ENCODE data around the gene EDARADD. TPM values are rescaled to one million over a fixed set of nuclear protein-coding genes. Genes with fewer than 3 reads are reported as not detected.

The EDARADD gene
- total and polyA plus RNA-seq, 3 experiments from 2014 or later: 16.2 to 24.6 (median 23.3) TPM

GRCh38 chr1:236377832-236378535, 16.1 kb upstream of the EDARADD start:
- ChIA-PET CTCF (no interaction called here), POLR2A (no interaction called here)
- no peak overlapping the region for H3K4me3 ChIP-seq (ENCODE audit: low read length)
- H3K36me3 Mint-ChIP-seq: peaks cover 0 to 26% (median 3%) of the 10 kb centered on the region in 3 donors
- H3K4me1 Mint-ChIP-seq: peaks cover 0 to 13% (median 8%) of the 10 kb centered on the region in 3 donors
- no peak for DNase-seq
- H3K36me3 ChIP-seq (ENCODE audit: insufficient read depth, low read length): no peaks in the 10 kb centered on the region
- H3K4me3 Mint-ChIP-seq: no peak overlapping the region
- no peaks in the 10 kb centered on the region for H3K4me1 ChIP-seq (ENCODE audit: insufficient read depth, low read length)
- H3K9me3 ChIP-seq (ENCODE audit: low read length): no peaks in the 10 kb centered on the region
- no peak overlapping the region for H3K27ac ChIP-seq (ENCODE audit: low read depth, low read length)
- peak overlapping the region in 1 of 8 donors; percentile 29 for H3K27ac Mint-ChIP-seq
- no peaks in the 10 kb centered on the region for H3K27me3 ChIP-seq (ENCODE audit: insufficient read depth, low read length, poor library complexity, severe bottlenecking)
- peaks cover 3 to 20% of the 10 kb centered on the region in 2 donors for H3K27me3 Mint-ChIP-seq
- peaks cover 4 to 13% (median 13%) of the 10 kb centered on the region in 5 donors for H3K9me3 Mint-ChIP-seq

DNA sequence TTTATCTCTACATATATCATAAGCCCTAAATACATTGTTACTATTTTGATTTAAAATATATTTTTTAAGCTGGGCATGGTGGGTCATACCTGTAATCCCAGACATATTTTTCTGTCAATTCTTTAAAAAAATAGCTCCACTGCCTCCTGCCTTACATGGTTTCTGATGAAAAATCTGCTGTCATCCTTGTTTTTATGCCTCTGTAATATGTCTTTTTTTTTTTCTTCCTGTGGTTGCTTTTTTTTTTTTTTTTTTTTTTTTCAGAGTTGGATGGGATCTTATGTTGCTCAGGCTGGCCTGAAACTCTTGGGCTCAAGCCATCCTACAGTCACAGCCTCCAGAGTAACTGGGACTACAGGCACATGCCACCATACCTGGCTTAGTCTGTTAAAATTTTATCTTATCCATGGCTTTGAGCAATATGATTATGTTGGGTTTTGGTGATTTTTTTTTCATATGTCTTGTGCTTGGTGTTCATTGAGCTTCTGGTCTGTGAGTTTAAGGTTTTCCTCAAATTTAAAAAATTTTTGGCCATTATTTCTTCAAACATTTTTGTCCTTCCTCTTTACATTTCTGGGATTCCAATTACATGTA, 12.4 kb upstream of the EDARADD start:
- Mint-ChIP-seq H3K27ac (no peak overlapping the region), H3K4me1 (peaks cover 0 to 4% (median 3%) of the 10 kb centered on the region in 3 donors), H3K9me3 (peaks cover 6 to 13% (median 13%) of the 10 kb centered on the region in 5 donors), H3K27me3 (peaks cover 3 to 4% of the 10 kb centered on the region in 2 donors), H3K4me3 (no peak overlapping the region), H3K36me3 (peaks cover 0 to 26% (median 3%) of the 10 kb centered on the region in 3 donors)
- Histone ChIP-seq H3K27ac (ENCODE audit: low read depth, low read length) (no peak overlapping the region), H3K4me1 (ENCODE audit: insufficient read depth, low read length) (no peaks in the 10 kb centered on the region), H3K27me3 (ENCODE audit: insufficient read depth, low read length, poor library complexity, severe bottlenecking) (no peaks in the 10 kb centered on the region), H3K36me3 (ENCODE audit: insufficient read depth, low read length) (no peaks in the 10 kb centered on the region), H3K4me3 (ENCODE audit: low read length) (no peak overlapping the region), H3K9me3 (ENCODE audit: low read length) (no peaks in the 10 kb centered on the region)
- DNase-seq: no peak
- ChIA-PET POLR2A (no interaction called here), CTCF (interaction anchor here (0.6 to 1.0 kb wide), 2 partner anchors 16 to 55 kb away, joined by 3 read pairs; no protein-coding TSS in a partner anchor)

DNA sequence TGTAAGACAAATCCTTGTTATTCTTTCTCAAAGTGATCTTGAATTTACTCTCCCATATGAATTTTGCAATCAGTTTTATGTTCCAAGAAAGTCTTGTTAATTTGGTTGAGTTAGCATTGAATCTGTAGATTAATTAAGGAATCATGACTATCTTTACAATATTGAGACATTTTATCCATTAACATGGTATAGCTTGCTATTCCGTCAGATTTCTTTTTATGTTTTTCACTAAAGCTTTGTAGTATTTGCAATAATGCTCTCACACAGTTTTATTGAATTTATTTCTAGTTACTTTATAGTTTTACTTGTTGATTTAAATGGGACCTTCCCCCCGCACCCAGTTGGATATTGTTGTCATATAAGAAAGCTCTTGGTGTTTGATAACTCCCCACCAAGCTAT, 5.8 kb upstream of the EDARADD start:
- no peak overlapping the region for H3K4me3 ChIP-seq (ENCODE audit: low read length)
- H3K4me3 Mint-ChIP-seq: no peak overlapping the region
- no peaks in the 10 kb centered on the region for H3K27me3 ChIP-seq (ENCODE audit: insufficient read depth, low read length, poor library complexity, severe bottlenecking)
- ChIA-PET CTCF (no interaction called here), POLR2A (no interaction called here)
- H3K9me3 ChIP-seq (ENCODE audit: low read length): no peaks in the 10 kb centered on the region
- no peaks in the 10 kb centered on the region for H3K4me1 ChIP-seq (ENCODE audit: insufficient read depth, low read length)
- H3K9me3 Mint-ChIP-seq: peaks cover 0 to 1% (median 0%) of the 10 kb centered on the region in 5 donors
- peaks cover 4 to 34% of the 10 kb centered on the region in 2 donors for H3K27me3 Mint-ChIP-seq
- H3K36me3 Mint-ChIP-seq: no peaks in the 10 kb centered on the region
- H3K4me1 Mint-ChIP-seq: peaks cover 0 to 4% (median 0%) of the 10 kb centered on the region in 3 donors
- no peak overlapping the region for H3K27ac ChIP-seq (ENCODE audit: low read depth, low read length)
- H3K36me3 ChIP-seq (ENCODE audit: insufficient read depth, low read length): no peaks in the 10 kb centered on the region
- H3K27ac Mint-ChIP-seq: no peak overlapping the region
- no peak for DNase-seq

DNA sequence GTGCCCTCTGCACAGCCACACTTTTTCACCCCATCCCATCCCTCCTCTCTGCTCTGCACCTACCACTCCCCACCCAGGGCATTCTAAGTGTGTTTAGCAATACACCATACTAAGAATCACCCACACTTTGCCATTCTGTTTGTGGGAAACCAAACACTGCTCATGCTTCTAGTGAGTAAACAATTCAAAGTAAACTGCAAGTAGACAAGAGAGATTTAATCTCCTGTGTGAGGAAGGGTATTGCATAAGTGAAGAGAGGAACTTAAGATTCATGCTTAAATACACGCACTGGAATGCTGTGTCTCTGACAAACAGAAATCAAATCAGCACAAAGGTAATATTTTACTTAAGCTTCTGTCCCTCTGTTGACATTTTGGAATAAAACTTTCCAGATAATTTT, 4.8 kb upstream of the EDARADD start:
- Mint-ChIP-seq H3K4me1 (peaks cover 7 to 12% (median 8%) of the 10 kb centered on the region in 3 donors), H3K27ac (no peak overlapping the region), H3K27me3 (peaks cover 4 to 38% of the 10 kb centered on the region in 2 donors), H3K9me3 (no peaks in the 10 kb centered on the region), H3K4me3 (no peak overlapping the region), H3K36me3 (no peaks in the 10 kb centered on the region)
- Histone ChIP-seq H3K27ac (ENCODE audit: low read depth, low read length) (no peak overlapping the region), H3K9me3 (ENCODE audit: low read length) (no peaks in the 10 kb centered on the region), H3K36me3 (ENCODE audit: insufficient read depth, low read length) (no peaks in the 10 kb centered on the region), H3K27me3 (ENCODE audit: insufficient read depth, low read length, poor library complexity, severe bottlenecking) (no peaks in the 10 kb centered on the region), H3K4me1 (ENCODE audit: insufficient read depth, low read length) (peaks cover 2% of the 10 kb centered on the region), H3K4me3 (ENCODE audit: low read length) (no peak overlapping the region)
- POLR2A ChIA-PET: no interaction called here
- DNase-seq: no peak
- CTCF ChIA-PET: no interaction called here

- Mint-ChIP-seq H3K4me3 (no peak overlapping the region), H3K9me3 (no peaks in the 10 kb centered on the region), H3K27me3 (peaks cover 4 to 38% of the 10 kb centered on the region in 2 donors), H3K27ac (peak overlapping the region in 1 of 8 donors; percentile 59), H3K4me1 (peaks cover 14 to 21% (median 18%) of the 10 kb centered on the region in 3 donors), H3K36me3 (peaks cover 0 to 5% (median 0%) of the 10 kb centered on the region in 3 donors)
- Histone ChIP-seq H3K36me3 (ENCODE audit: insufficient read depth, low read length) (no peaks in the 10 kb centered on the region), H3K4me3 (ENCODE audit: low read length) (no peak overlapping the region), H3K27ac (ENCODE audit: low read depth, low read length) (no peak overlapping the region), H3K9me3 (ENCODE audit: low read length) (no peaks in the 10 kb centered on the region), H3K4me1 (ENCODE audit: insufficient read depth, low read length) (peaks cover 7% of the 10 kb centered on the region), H3K27me3 (ENCODE audit: insufficient read depth, low read length, poor library complexity, severe bottlenecking) (no peaks in the 10 kb centered on the region)
- POLR2A ChIA-PET: no interaction called here
- DNase-seq: no peak
- CTCF ChIA-PET: no interaction called here
These were observed 3.1 kb upstream of the EDARADD start for GRCh38 chr1:236391008-236391407.

- H3K9me3 ChIP-seq (ENCODE audit: low read length): no peaks in the 10 kb centered on the region
- no peaks in the 10 kb centered on the region for H3K9me3 Mint-ChIP-seq
- H3K36me3 Mint-ChIP-seq: peaks cover 0 to 6% (median 0%) of the 10 kb centered on the region in 3 donors
- H3K27ac Mint-ChIP-seq: no peak overlapping the region
- H3K36me3 ChIP-seq (ENCODE audit: insufficient read depth, low read length): no peaks in the 10 kb centered on the region
- no peaks in the 10 kb centered on the region for H3K27me3 ChIP-seq (ENCODE audit: insufficient read depth, low read length, poor library complexity, severe bottlenecking)
- no peak for DNase-seq
- CTCF ChIA-PET: no interaction called here
- no peak overlapping the region for H3K4me3 Mint-ChIP-seq
- H3K4me3 ChIP-seq (ENCODE audit: low read length): no peak overlapping the region
- peaks cover 17% of the 10 kb centered on the region for H3K4me1 ChIP-seq (ENCODE audit: insufficient read depth, low read length)
- POLR2A ChIA-PET: no interaction called here
- no peak overlapping the region for H3K27ac ChIP-seq (ENCODE audit: low read depth, low read length)
- peaks cover 23 to 32% (median 27%) of the 10 kb centered on the region in 3 donors for H3K4me1 Mint-ChIP-seq
- H3K27me3 Mint-ChIP-seq: peaks cover 4 to 38% of the 10 kb centered on the region in 2 donors
These were observed 1.9 kb upstream of the EDARADD start for GRCh38 chr1:236392182-236392581.

DNA sequence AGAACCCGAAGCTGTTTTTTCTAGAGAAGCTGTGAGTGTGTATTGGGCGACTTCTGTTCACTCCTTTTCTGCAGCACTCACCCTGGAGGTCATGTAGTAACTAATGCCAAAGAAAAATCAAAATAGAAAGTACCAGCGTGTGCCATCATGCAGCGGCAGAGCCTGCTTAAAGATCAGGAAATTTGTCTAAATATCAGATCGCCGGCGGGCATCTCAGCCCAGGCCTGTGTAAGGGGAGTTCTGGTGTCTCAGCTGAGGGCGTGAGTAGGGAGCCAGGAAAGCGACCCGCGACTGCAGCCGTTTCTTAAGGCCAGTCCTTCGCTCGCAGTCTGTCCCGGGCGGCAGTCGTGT, 768 bp downstream of the EDARADD start:
- peak overlapping the region; percentile 68 to 99 (median 96) for H3K27ac Mint-ChIP-seq
- H3K4me3 Mint-ChIP-seq: peak overlapping the region; percentile 89 to 99 (median 95)
- Histone ChIP-seq H3K9me3 (ENCODE audit: low read length) (no peaks in the 10 kb centered on the region), H3K4me1 (ENCODE audit: insufficient read depth, low read length) (peaks cover 17% of the 10 kb centered on the region), H3K27me3 (ENCODE audit: insufficient read depth, low read length, poor library complexity, severe bottlenecking) (no peaks in the 10 kb centered on the region), H3K36me3 (ENCODE audit: insufficient read depth, low read length) (no peaks in the 10 kb centered on the region), H3K4me3 (ENCODE audit: low read length) (peak overlapping the region; percentile 79), H3K27ac (ENCODE audit: low read depth, low read length) (peak overlapping the region; percentile 82)
- DNase-seq: no peak
- peaks cover 35 to 53% (median 48%) of the 10 kb centered on the region in 3 donors for H3K4me1 Mint-ChIP-seq
- H3K9me3 Mint-ChIP-seq: no peaks in the 10 kb centered on the region
- ChIA-PET POLR2A (interaction anchor here (1.6 kb wide), 1 partner anchor 21 kb away, joined by 10 read pairs; no protein-coding TSS in a partner anchor), CTCF (interaction anchor here (1.0 to 3.0 kb wide), 5 partner anchors 9 to 79 kb away, joined by 3 to 11 read pairs (median 3); no protein-coding TSS in a partner anchor)
- H3K27me3 Mint-ChIP-seq: peaks cover 0 to 31% of the 10 kb centered on the region in 2 donors
- H3K36me3 Mint-ChIP-seq: peaks cover 0 to 8% (median 0%) of the 10 kb centered on the region in 3 donors
